Coronary artery (tissue), 2 donors: Measurements from ENCODE around the gene XK.
A peak's percentile ranks its signal among the peaks of the same experiment; 100 is the strongest.
"Not testable (repeated sequence)": the region's sequence is repeated elsewhere in the genome, so short reads cannot be mapped to it uniquely, and the experiment has no call there.

Source experiments
- DNase-seq: peaks from one replicate; pipeline ENCODE4 v3.0.0-alpha.2; 2017; ENCODE audit warnings: low spot score
- H3K27ac ChIP-seq, 2 donors: fragments of 200-600 bp; sonication (generic); one replicate each; pipeline ENCODE4 v1.5.1; 2016 to 2019
- H3K4me3 ChIP-seq: fragments of 200-600 bp; sonication (generic); 2 replicates; pipeline ENCODE4 v1.5.1; 2016; ENCODE audit warnings: mild to moderate bottlenecking, moderate library complexity
- TF ChIP-seq, protein P1 (sequence below): fragments of 200-600 bp; sonication (generic); IDR thresholded peaks from one replicate; pipeline ENCODE4 v1.5.1; 2019; ENCODE audit warnings: antibody characterized with exemption

XK gene, protein sequence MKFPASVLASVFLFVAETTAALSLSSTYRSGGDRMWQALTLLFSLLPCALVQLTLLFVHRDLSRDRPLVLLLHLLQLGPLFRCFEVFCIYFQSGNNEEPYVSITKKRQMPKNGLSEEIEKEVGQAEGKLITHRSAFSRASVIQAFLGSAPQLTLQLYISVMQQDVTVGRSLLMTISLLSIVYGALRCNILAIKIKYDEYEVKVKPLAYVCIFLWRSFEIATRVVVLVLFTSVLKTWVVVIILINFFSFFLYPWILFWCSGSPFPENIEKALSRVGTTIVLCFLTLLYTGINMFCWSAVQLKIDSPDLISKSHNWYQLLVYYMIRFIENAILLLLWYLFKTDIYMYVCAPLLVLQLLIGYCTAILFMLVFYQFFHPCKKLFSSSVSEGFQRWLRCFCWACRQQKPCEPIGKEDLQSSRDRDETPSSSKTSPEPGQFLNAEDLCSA

DNA sequence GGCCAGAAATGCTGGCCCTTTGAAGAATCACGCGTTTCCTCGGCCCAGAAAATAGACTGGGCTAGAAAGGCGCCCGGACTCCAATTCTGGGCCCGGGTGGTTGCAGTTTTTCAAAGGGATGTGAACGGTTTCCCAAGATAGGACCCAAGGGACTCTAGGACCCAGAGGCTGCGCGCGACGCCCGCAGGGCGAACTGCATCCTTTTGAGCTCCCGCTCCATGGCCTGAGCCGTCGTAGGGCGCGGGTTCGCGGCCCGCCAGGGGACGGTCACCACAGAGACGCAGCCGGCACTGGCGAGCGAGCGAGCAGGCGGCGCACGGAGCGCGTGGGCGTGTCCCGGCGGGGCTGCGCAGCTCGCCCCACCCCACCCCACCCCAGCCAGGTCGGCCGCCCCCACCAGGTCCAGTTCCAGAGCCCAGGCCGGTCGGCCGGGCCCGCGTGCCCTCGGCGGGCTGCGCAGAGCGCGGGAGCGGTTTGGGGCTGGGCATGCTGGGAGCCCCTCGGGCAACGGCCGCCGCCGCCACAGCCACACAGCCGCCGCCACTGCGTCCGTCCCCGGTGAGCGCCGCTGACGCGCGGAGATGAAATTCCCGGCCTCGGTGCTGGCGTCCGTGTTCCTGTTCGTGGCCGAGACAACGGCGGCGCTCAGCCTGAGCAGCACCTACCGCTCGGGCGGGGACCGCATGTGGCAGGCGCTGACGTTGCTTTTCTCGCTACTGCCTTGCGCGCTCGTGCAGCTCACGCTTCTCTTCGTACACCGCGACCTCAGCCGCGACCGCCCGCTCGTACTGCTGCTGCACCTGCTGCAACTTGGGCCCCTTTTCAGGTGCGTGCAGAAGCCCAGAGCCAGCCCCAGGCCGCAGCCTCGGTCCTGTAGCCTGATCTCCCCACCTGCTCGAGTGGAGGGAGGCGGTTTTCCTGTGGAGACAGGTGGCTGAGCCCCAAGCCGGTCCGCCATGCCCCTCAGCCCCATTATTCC lies at the start of gene XK:
TSS of gene XK (plus strand) at position 411 of the 979 bp plus-strand sequence. CDS start at position 582, 171 bp downstream.
- DNase-seq = peak; percentile 77
- peak within 1 kb of the TSS; percentile 72 to 91 for H3K27ac ChIP-seq
- TF ChIP-seq, protein P1, sequence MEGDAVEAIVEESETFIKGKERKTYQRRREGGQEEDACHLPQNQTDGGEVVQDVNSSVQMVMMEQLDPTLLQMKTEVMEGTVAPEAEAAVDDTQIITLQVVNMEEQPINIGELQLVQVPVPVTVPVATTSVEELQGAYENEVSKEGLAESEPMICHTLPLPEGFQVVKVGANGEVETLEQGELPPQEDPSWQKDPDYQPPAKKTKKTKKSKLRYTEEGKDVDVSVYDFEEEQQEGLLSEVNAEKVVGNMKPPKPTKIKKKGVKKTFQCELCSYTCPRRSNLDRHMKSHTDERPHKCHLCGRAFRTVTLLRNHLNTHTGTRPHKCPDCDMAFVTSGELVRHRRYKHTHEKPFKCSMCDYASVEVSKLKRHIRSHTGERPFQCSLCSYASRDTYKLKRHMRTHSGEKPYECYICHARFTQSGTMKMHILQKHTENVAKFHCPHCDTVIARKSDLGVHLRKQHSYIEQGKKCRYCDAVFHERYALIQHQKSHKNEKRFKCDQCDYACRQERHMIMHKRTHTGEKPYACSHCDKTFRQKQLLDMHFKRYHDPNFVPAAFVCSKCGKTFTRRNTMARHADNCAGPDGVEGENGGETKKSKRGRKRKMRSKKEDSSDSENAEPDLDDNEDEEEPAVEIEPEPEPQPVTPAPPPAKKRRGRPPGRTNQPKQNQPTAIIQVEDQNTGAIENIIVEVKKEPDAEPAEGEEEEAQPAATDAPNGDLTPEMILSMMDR = no peak
- peak within 1 kb of the TSS; percentile 73 for H3K4me3 ChIP-seq

DNA sequence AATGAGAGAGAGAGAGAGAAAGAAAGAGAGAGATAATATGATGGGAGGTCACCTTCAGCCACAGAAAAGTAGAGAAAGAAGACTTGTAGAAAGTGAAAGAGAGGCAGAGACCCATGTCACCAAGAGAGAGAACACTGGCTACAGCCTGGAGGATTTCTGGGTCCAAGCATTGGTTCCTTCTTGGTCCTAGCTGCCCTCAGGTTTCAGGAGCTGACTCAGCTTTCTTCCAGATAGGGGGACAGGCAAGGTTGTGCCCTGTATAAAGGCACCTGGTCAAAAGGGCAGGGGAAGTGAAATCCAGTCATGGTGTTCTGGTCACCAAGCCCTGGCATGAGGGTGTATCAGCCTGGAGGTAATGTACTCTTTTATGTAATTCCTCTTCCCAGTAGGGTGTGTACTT lies 47.5 kb upstream of the XK start:
- TF ChIP-seq, protein P1 = no peak
- no peak overlapping the region for H3K27ac ChIP-seq
- H3K4me3 ChIP-seq = no peak overlapping the region
- DNase-seq = no peak

DNA sequence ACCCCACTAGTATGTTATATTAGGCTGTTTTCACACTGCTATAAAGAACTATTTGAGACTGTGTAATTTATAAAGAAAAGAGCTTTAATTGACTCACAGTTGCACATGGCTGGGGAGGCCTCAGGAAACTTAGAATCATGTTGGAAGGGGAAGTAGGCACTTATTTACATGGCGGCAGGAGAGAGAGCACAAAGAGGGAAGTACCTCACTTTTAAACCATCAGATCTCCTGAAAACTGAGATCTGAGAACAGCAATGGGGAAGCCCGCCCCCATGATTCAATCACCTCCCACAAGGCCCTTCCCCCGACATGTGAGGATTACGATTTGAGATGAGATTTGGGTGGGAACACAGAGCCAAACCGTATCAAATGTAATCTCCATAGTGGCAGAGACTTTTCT lies 45.4 kb upstream of the XK start:
- no peak overlapping the region for H3K4me3 ChIP-seq
- TF ChIP-seq, protein P1 = no peak
- no peak for DNase-seq
- no peak overlapping the region for H3K27ac ChIP-seq

DNA sequence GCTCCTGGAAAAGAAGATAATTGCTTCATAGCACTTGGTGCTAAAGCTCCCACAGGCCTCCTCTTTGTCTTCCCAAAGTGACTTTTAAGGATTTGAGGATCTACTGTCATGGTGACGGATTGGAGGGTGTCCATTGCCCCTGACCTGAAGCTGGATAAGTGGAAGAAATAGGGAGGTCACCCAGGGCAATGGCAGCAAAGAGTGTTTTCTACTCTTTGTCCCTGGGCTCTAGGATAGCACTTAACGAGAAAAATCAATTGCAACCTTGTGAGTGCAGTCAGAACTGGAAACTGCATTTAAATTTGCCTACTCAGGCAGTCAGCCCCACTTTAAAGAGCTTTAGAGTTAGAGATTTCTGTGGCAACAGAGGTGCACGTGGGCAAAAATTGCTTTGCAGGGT lies 43.7 kb upstream of the XK start:
- Histone ChIP-seq H3K4me3 (no peak overlapping the region), H3K27ac (no peak overlapping the region)
- TF ChIP-seq, protein P1 = no peak
- DNase-seq = no peak

DNA sequence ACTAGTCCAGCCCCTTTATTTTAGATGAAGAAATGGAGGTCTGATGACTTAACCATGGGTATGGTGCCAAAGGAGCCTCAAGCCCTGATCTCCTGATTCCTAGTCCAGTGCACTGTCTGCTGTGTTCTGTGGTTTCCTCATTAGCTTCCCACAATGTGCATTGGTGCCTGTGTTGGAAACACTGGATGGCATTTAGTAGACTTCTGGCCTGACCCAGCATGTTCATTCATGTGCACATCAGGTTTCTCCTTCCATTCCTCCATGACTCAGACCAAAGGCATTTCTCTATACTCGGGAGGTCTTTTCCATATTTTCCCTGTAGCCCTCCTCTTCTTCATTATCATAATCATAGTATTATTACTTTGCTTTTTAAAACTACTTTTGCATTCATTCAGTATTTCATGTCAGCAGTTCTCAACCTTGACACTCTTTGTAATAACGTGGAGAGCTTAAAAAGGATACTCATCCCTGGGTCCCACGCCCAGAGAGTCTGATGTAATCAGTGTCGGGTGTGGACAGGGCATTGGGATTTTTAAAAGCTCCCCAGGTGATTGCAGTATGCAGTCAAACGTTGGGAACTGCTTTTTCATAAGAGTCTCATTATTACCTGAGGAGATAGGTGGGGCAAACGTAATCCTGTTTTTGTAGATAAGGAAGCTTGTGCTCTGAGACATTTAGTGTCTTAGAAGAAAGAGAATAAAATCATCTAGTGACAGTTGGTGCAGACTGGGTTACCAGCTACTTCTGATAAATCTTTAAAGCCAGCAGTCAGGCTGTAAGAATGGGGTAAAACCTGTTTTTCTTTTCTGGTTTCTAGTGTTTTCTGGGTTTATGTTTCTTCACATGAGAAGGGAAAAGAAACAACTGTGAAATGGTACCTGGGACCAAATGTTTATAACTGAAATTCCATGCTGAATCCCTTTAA lies 40.9 kb upstream of the XK start:
- DNase-seq = no peak
- H3K4me3 ChIP-seq = no peak overlapping the region
- no peak overlapping the region for H3K27ac ChIP-seq
- TF ChIP-seq, protein P1 = no peak

DNA sequence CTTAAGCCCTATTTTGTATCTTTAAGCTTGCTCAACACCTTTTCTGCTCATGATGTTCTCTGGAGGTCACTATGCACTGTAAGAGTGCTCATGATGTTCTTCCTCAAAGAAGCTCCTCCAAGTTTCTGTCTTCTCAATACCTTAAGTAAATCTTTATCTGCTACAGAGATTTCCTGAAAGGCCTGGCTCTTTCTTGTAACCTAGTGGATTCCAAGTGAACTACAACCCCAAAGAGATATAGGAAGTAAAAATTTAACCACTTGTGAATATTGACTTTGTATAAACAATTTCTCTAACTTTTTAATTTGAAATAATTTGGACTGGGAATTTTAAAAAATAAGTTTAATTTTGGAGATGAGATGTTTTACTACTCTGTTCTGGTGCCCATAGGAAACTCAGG lies 39.3 kb upstream of the XK start:
- Histone ChIP-seq H3K27ac (no peak overlapping the region), H3K4me3 (no peak overlapping the region)
- DNase-seq = no peak
- TF ChIP-seq, protein P1 = no peak

DNA sequence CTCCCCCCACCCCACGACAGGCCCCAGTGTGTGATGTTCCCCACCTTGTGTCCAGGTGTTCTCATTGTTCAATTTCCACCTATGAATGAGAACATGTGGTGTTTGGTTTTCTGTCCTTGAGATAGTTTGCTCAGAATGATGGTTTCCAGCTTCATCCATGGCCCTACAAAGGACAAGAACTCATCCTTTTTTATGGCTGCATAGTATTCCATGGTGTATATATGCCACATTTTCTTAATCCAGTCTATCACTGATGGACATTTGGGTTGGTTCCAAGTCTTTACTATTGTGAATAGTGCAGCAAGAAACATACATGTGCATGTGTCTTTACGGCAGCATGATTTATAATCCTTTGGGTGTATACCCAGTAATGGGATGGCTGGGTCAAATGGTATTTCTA lies 34.7 kb upstream of the XK start:
- H3K27ac ChIP-seq, DNase-seq, H3K4me3 ChIP-seq: not testable (repeated sequence)
